PFSK-1 (cell line): ENCODE data around the gene LIMK1.

Source experiments
- FOXP2 ChIP-seq: optimal IDR thresholded peaks from 2 replicates; pipeline ENCODE3; 2011; ENCODE audit warnings: borderline replicate concordance, control low read depth, inconsistent platforms; ENCODE audit not compliant: insufficient read depth; ENCODE audit errors: extremely low read length, extremely low read depth
- POLR2AphosphoS5 ChIP-seq: IDR thresholded peaks from 2 replicates; pipeline ENCODE4 v1.6.1; 2012; ENCODE audit warnings: low read depth, mild to moderate bottlenecking, control low read depth, low read length, moderate library complexity
- SIN3A ChIP-seq: IDR thresholded peaks from 2 replicates; pipeline ENCODE4 v1.6.1; 2012; ENCODE audit warnings: mild to moderate bottlenecking, low read length, moderate library complexity, borderline replicate concordance; ENCODE audit not compliant: insufficient read depth
- TAF1 ChIP-seq: IDR thresholded peaks from 2 replicates; pipeline ENCODE4 v1.6.1; 2012; ENCODE audit warnings: low read length, control low read depth, borderline replicate concordance; ENCODE audit not compliant: insufficient read depth
- TF ChIP-seq, protein P1 (sequence below), 2 experiments: IDR thresholded peaks; 2 replicates each; pipeline versions ENCODE4 v1.6.1 to v1.8.0; 2011 to 2012; ENCODE audit warnings: low read depth in 2 of 2, low read length in 2 of 2, control low read depth in 1 of 2, inconsistent platforms in 1 of 2, mild to moderate bottlenecking in 1 of 2, moderate library complexity in 1 of 2; ENCODE audit not compliant: insufficient read depth in 1 of 2

DNA sequence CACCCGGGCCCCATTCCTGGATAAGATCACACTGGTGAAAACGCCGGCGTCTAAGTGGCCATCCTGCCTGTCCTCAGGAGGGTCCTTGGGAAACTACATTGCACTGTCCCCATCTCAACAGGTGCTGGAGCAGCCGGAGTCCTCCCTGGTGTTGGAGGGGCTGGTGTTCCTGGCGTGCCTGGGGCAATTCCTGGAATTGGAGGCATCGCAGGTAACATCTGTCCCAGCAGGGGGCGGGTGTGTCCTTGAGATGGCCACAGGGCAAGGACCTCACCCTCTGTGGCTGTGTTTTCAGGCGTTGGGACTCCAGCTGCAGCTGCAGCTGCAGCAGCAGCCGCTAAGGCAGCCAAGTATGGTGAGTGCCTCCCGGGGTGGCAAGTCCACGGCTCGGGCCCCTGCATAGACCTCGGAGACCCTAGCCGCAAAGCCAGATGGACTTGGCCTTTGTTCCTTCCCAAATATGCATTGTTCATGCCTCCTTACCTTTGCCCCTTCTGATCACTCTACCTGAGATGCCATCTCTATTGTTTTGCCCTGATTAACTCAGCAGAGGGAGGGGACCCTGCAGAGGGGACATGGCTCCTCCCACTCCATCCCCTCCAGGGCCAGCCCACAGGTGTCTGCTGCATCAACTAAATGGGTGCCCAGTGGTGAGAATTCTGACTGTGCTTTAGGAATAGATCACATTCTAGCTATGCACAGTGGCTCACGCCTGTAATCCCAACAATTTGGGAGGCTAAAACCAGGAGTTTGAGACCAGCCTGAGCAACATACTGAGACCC is 31.8 kb upstream of the LIMK1 start:
- TF ChIP-seq POLR2AphosphoS5 (no peak), FOXP2 (peak; percentile 7), TAF1 (no peak), SIN3A (no peak)
- TF ChIP-seq, protein P1, sequence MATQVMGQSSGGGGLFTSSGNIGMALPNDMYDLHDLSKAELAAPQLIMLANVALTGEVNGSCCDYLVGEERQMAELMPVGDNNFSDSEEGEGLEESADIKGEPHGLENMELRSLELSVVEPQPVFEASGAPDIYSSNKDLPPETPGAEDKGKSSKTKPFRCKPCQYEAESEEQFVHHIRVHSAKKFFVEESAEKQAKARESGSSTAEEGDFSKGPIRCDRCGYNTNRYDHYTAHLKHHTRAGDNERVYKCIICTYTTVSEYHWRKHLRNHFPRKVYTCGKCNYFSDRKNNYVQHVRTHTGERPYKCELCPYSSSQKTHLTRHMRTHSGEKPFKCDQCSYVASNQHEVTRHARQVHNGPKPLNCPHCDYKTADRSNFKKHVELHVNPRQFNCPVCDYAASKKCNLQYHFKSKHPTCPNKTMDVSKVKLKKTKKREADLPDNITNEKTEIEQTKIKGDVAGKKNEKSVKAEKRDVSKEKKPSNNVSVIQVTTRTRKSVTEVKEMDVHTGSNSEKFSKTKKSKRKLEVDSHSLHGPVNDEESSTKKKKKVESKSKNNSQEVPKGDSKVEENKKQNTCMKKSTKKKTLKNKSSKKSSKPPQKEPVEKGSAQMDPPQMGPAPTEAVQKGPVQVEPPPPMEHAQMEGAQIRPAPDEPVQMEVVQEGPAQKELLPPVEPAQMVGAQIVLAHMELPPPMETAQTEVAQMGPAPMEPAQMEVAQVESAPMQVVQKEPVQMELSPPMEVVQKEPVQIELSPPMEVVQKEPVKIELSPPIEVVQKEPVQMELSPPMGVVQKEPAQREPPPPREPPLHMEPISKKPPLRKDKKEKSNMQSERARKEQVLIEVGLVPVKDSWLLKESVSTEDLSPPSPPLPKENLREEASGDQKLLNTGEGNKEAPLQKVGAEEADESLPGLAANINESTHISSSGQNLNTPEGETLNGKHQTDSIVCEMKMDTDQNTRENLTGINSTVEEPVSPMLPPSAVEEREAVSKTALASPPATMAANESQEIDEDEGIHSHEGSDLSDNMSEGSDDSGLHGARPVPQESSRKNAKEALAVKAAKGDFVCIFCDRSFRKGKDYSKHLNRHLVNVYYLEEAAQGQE (IDR thresholded peaks at IDR 0.05; ENCODE audit: insufficient read depth in 1 of 2, low read depth in 2 of 2, low read length in 2 of 2): no peak
